H1 (cell line): Measurements from ENCODE around the gene TGM1. TPM values are rescaled to one million over a fixed set of nuclear protein-coding genes. Genes with fewer than 3 reads are reported as not detected.

ENCODE experiments used
- polyA plus RNA-seq, 7 experiments: library from polyadenylated mRNA; depleted of rRNA in 3 of 7; stranded (reverse) in 5 of 7; unstranded in 2 of 7; fragments of >200 nt in 5 of 7; fragments of 200-250 nt in 2 of 7; gene quantifications; 1 replicate in 5 of 7; 2 replicates in 1 of 7; 4 replicates in 1 of 7; pipeline versions ENCODE4 v1.2.1 to v1.2.3, GENCODE V29; 2011 to 2013; ENCODE audit warnings: missing spikeins in 2 of 7, mixed read lengths in 2 of 7
- total RNA-seq: library from RNA; stranded (reverse); fragmentation: NEBNext Ultra II Directional; extraction: Animal tissue kit (Norgen Biotek cat#: 25700); gene quantifications from 2 replicates; pipeline ENCODE4 v1.2.1, GENCODE V29; 2021
- TF ChIP-seq, protein P1 (sequence below): fragments of 300-600 bp; sonication (generic); IDR thresholded peaks from 2 replicates; pipeline ENCODE4 v1.7.1; 2012; ENCODE audit warnings: low read length, moderate library complexity, mild to moderate bottlenecking, inconsistent platforms; ENCODE audit not compliant: insufficient replicate concordance

The TGM1 gene
- total and polyA plus RNA-seq, 2 of the 8 experiments (the other 6 are each of a cell fraction or from before 2014, with no cell fraction given): 1.8 to 2.2 TPM

DNA sequence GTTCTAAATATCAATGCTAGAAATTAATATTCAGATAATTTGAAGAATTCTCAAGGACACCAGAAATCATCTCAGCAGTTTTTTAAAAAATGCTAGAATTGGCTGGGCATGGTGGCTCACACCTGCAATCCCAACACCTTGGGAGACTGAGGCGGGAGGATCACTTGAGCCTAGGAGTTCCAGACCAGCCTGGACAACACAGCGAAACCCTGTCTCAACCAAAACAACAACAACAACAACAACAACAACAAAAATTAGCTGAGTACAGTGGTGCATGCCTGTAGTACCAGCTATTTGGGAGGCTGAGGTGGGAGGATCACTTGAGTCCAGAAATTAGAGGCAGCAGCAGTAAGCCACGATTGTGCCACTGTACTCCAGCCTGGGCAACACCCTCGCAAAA, 43.9 kb downstream of the TGM1 start (continued):
- TF ChIP-seq, protein P1, sequence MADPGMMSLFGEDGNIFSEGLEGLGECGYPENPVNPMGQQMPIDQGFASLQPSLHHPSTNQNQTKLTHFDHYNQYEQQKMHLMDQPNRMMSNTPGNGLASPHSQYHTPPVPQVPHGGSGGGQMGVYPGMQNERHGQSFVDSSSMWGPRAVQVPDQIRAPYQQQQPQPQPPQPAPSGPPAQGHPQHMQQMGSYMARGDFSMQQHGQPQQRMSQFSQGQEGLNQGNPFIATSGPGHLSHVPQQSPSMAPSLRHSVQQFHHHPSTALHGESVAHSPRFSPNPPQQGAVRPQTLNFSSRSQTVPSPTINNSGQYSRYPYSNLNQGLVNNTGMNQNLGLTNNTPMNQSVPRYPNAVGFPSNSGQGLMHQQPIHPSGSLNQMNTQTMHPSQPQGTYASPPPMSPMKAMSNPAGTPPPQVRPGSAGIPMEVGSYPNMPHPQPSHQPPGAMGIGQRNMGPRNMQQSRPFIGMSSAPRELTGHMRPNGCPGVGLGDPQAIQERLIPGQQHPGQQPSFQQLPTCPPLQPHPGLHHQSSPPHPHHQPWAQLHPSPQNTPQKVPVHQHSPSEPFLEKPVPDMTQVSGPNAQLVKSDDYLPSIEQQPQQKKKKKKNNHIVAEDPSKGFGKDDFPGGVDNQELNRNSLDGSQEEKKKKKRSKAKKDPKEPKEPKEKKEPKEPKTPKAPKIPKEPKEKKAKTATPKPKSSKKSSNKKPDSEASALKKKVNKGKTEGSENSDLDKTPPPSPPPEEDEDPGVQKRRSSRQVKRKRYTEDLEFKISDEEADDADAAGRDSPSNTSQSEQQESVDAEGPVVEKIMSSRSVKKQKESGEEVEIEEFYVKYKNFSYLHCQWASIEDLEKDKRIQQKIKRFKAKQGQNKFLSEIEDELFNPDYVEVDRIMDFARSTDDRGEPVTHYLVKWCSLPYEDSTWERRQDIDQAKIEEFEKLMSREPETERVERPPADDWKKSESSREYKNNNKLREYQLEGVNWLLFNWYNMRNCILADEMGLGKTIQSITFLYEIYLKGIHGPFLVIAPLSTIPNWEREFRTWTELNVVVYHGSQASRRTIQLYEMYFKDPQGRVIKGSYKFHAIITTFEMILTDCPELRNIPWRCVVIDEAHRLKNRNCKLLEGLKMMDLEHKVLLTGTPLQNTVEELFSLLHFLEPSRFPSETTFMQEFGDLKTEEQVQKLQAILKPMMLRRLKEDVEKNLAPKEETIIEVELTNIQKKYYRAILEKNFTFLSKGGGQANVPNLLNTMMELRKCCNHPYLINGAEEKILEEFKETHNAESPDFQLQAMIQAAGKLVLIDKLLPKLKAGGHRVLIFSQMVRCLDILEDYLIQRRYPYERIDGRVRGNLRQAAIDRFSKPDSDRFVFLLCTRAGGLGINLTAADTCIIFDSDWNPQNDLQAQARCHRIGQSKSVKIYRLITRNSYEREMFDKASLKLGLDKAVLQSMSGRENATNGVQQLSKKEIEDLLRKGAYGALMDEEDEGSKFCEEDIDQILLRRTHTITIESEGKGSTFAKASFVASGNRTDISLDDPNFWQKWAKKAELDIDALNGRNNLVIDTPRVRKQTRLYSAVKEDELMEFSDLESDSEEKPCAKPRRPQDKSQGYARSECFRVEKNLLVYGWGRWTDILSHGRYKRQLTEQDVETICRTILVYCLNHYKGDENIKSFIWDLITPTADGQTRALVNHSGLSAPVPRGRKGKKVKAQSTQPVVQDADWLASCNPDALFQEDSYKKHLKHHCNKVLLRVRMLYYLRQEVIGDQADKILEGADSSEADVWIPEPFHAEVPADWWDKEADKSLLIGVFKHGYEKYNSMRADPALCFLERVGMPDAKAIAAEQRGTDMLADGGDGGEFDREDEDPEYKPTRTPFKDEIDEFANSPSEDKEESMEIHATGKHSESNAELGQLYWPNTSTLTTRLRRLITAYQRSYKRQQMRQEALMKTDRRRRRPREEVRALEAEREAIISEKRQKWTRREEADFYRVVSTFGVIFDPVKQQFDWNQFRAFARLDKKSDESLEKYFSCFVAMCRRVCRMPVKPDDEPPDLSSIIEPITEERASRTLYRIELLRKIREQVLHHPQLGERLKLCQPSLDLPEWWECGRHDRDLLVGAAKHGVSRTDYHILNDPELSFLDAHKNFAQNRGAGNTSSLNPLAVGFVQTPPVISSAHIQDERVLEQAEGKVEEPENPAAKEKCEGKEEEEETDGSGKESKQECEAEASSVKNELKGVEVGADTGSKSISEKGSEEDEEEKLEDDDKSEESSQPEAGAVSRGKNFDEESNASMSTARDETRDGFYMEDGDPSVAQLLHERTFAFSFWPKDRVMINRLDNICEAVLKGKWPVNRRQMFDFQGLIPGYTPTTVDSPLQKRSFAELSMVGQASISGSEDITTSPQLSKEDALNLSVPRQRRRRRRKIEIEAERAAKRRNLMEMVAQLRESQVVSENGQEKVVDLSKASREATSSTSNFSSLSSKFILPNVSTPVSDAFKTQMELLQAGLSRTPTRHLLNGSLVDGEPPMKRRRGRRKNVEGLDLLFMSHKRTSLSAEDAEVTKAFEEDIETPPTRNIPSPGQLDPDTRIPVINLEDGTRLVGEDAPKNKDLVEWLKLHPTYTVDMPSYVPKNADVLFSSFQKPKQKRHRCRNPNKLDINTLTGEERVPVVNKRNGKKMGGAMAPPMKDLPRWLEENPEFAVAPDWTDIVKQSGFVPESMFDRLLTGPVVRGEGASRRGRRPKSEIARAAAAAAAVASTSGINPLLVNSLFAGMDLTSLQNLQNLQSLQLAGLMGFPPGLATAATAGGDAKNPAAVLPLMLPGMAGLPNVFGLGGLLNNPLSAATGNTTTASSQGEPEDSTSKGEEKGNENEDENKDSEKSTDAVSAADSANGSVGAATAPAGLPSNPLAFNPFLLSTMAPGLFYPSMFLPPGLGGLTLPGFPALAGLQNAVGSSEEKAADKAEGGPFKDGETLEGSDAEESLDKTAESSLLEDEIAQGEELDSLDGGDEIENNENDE: no peak
